ENCODE data around the gene GOLGA1. TPM values are rescaled to one million over a fixed set of nuclear protein-coding genes. Genes with fewer than 3 reads are reported as not detected.

The GOLGA1 gene
- total RNA-seq, 1 experiment from 2014 or later: 18.9 TPM

DNA sequence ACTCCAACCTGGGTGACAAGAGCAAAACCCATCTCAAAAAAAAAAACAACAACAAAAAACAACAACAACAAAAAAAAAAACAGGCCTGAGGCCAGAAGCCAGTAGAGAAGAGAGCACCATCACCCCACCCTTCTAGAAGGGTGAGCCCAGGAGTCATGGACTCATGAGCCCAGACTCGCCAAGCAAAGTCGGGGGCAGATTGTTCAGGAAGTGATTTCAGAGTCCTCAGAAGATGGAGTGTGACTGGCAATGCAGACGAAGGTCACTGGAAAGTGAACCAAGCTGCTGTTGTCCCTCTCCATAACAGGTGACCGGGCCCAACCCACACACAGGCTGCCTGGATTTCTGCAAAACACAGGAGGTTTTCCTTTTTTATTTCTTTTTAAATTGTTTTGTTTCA lies 96.6 kb downstream of the GOLGA1 start:
- Histone ChIP-seq H3K9me3 (no peaks in the 10 kb centered on the region), H3K4me3 (ENCODE audit: low read depth, low read length) (no peak overlapping the region), H3K36me3 (ENCODE audit: control insufficient read depth, insufficient read depth, low read length) (no peaks in the 10 kb centered on the region), H3K4me1 (no peaks in the 10 kb centered on the region), H3K27me3 (replicated peaks; ENCODE audit: control insufficient read depth, insufficient read depth, low read length) (no peaks in the 10 kb centered on the region)
- H3K4me1 Mint-ChIP-seq (ENCODE audit: low read depth, unreplicated experiment): no peaks in the 10 kb centered on the region
- H3K27ac Mint-ChIP-seq (ENCODE audit: unreplicated experiment): no peak overlapping the region
- intact Hi-C loops (cut with micrococcal nuclease; ENCODE audit: unreplicated experiment): no loop called here
- H3K27me3 Mint-ChIP-seq (ENCODE audit: insufficient read depth, unreplicated experiment): no peaks in the 10 kb centered on the region
- CTCF ChIA-PET: interaction anchor here (0.7 kb wide), 1 partner anchor 351 kb away, joined by 5 read pairs; no protein-coding TSS in a partner anchor
- no peak for DNase-seq
- TF ChIP-seq, protein P1, sequence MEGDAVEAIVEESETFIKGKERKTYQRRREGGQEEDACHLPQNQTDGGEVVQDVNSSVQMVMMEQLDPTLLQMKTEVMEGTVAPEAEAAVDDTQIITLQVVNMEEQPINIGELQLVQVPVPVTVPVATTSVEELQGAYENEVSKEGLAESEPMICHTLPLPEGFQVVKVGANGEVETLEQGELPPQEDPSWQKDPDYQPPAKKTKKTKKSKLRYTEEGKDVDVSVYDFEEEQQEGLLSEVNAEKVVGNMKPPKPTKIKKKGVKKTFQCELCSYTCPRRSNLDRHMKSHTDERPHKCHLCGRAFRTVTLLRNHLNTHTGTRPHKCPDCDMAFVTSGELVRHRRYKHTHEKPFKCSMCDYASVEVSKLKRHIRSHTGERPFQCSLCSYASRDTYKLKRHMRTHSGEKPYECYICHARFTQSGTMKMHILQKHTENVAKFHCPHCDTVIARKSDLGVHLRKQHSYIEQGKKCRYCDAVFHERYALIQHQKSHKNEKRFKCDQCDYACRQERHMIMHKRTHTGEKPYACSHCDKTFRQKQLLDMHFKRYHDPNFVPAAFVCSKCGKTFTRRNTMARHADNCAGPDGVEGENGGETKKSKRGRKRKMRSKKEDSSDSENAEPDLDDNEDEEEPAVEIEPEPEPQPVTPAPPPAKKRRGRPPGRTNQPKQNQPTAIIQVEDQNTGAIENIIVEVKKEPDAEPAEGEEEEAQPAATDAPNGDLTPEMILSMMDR (IDR thresholded peaks at IDR 0.05; ENCODE audit: insufficient read depth in 1 of 2, low read depth in 1 of 2, low read length in 1 of 2, severe bottlenecking in 1 of 2, unreplicated experiment in 1 of 2): no peak
- no TSS peak for BruUV-seq (replicated peaks)
- POLR2A ChIA-PET: no interaction called here
- no peaks in the 10 kb centered on the region for H3K36me3 Mint-ChIP-seq (ENCODE audit: insufficient read depth, unreplicated experiment)
- no peaks in the 10 kb centered on the region for H3K9me3 Mint-ChIP-seq (ENCODE audit: unreplicated experiment)
- no peak overlapping the region for H3K4me3 Mint-ChIP-seq (ENCODE audit: unreplicated experiment)

DNA sequence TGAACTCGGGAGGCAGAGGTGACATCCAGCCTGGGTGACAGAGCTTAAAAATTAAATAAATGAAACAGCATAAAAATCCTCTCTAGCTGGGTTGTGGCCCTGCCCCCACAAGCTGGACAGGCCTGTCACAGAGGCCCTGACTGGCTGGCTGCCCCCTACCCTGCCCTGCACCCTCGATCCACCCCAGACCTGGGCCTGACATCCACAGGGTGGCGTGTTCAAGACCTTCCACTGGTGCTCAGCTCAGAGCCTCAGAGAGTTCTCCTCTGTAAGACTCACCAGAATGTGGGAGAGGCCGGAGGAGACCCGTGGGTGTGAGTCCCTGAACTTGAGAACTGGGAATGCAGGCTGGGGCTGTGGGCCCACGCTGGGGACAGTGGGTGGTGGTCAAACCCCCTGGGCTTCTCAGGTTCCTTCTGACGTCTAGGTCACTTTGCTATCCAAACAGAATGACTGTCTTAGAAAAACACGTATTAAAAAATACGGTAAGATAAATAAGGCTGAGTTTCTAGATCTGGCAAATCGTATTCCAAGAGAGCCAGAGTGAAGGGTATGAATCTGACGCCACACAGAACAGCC lies 97.3 kb downstream of the GOLGA1 start:
- H3K36me3 Mint-ChIP-seq (ENCODE audit: insufficient read depth, unreplicated experiment): no peaks in the 10 kb centered on the region
- H3K4me1 Mint-ChIP-seq (ENCODE audit: low read depth, unreplicated experiment): no peaks in the 10 kb centered on the region
- no peak overlapping the region for H3K27ac Mint-ChIP-seq (ENCODE audit: unreplicated experiment)

DNA sequence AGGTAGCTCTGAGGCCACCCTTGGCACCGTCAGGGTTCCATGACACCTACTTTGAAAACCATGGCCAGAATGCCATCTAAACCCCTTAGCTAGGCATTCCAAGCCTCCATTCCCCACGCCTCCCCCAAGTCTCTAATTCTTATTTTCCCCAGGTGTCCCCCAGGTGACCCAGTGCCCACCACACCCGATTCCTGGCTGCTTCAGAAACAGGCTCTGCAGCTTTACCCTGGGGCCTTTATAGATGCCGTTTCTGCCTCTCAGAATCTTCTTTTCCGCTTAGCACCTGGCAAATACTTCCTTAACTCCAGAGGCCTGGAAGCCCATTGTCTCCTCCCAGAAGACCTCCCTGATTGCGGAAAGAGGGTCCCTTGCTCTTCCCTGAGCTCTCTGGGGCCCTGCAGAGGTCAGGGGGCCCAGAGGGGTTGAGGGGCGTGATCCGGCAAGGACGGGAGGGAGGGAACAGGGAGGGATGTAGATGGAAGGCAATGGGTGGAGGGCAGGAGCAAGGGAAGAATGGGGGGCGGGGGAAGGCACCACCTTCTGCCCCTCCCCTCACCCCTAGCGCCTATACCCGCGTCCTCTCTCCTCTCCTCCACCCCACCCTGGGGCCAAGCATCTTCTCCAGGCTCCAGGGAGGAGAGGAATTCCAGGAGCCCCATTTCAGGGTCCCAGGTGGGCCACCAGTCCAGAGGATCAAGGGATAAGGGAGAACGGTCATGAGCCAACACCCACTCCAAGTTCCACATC lies 99.6 kb downstream of the GOLGA1 start:
- Histone ChIP-seq H3K4me1 (no peaks in the 10 kb centered on the region), H3K27me3 (replicated peaks; ENCODE audit: control insufficient read depth, insufficient read depth, low read length) (no peaks in the 10 kb centered on the region), H3K9me3 (no peaks in the 10 kb centered on the region), H3K36me3 (ENCODE audit: control insufficient read depth, insufficient read depth, low read length) (no peaks in the 10 kb centered on the region), H3K4me3 (ENCODE audit: low read depth, low read length) (no peak overlapping the region)
- Mint-ChIP-seq H3K4me1 (ENCODE audit: low read depth, unreplicated experiment) (no peaks in the 10 kb centered on the region), H3K27ac (ENCODE audit: unreplicated experiment) (no peak overlapping the region), H3K4me3 (ENCODE audit: unreplicated experiment) (no peak overlapping the region), H3K9me3 (ENCODE audit: unreplicated experiment) (no peaks in the 10 kb centered on the region), H3K27me3 (ENCODE audit: insufficient read depth, unreplicated experiment) (no peaks in the 10 kb centered on the region), H3K36me3 (ENCODE audit: insufficient read depth, unreplicated experiment) (no peaks in the 10 kb centered on the region)
- TF ChIP-seq, protein P1 (IDR thresholded peaks at IDR 0.05; ENCODE audit: insufficient read depth in 1 of 2, low read depth in 1 of 2, low read length in 1 of 2, severe bottlenecking in 1 of 2, unreplicated experiment in 1 of 2): no peak
- no peak for DNase-seq
- no TSS peak for BruUV-seq (replicated peaks)
- ChIA-PET CTCF (interaction anchor here (1.3 to 2.7 kb wide), 2 partner anchors 11 to 64 kb away, joined by 3 to 17 read pairs; partner anchors contain the start of genes OLFML2A and WDR38), POLR2A (interaction anchor here (0.5 to 0.6 kb wide), 2 partner anchors 11 to 30 kb away, joined by 3 read pairs; no protein-coding TSS in a partner anchor)
- intact Hi-C loops (cut with micrococcal nuclease; ENCODE audit: unreplicated experiment): no loop called here

More for the DNA sequence above, 97.3 kb downstream of the GOLGA1 start:
- Histone ChIP-seq H3K4me1 (no peaks in the 10 kb centered on the region), H3K4me3 (ENCODE audit: low read depth, low read length) (no peak overlapping the region), H3K9me3 (no peaks in the 10 kb centered on the region), H3K36me3 (ENCODE audit: control insufficient read depth, insufficient read depth, low read length) (no peaks in the 10 kb centered on the region), H3K27me3 (replicated peaks; ENCODE audit: control insufficient read depth, insufficient read depth, low read length) (no peaks in the 10 kb centered on the region)
- TF ChIP-seq, protein P1 (IDR thresholded peaks at IDR 0.05; ENCODE audit: insufficient read depth in 1 of 2, low read depth in 1 of 2, low read length in 1 of 2, severe bottlenecking in 1 of 2, unreplicated experiment in 1 of 2): no peak
- intact Hi-C loops (cut with micrococcal nuclease; ENCODE audit: unreplicated experiment): no loop called here
- no TSS peak for BruUV-seq (replicated peaks)
- H3K4me3 Mint-ChIP-seq (ENCODE audit: unreplicated experiment): no peak overlapping the region
- POLR2A ChIA-PET: no interaction called here
- no peaks in the 10 kb centered on the region for H3K9me3 Mint-ChIP-seq (ENCODE audit: unreplicated experiment)
- CTCF ChIA-PET: interaction anchor here (0.7 kb wide), 1 partner anchor 350 kb away, joined by 5 read pairs; no protein-coding TSS in a partner anchor
- H3K27me3 Mint-ChIP-seq (ENCODE audit: insufficient read depth, unreplicated experiment): no peaks in the 10 kb centered on the region
- no peak for DNase-seq

Measured in Caco-2 (cell line).